GM12801 (cell line): Measurements from ENCODE around the gene ZFX.

Experiments
- CTCF ChIP-seq: IDR thresholded peaks from one replicate; pipeline ENCODE4 v1.5.1; 2011; ENCODE audit warnings: control low read depth; ENCODE audit not compliant: insufficient read length; ENCODE audit errors: extremely low read depth

The ZFX gene

GRCh38 chrX:24131476-24131875, 18.1 kb upstream of the ZFX start:
- TF ChIP-seq CTCF = no peak

DNA sequence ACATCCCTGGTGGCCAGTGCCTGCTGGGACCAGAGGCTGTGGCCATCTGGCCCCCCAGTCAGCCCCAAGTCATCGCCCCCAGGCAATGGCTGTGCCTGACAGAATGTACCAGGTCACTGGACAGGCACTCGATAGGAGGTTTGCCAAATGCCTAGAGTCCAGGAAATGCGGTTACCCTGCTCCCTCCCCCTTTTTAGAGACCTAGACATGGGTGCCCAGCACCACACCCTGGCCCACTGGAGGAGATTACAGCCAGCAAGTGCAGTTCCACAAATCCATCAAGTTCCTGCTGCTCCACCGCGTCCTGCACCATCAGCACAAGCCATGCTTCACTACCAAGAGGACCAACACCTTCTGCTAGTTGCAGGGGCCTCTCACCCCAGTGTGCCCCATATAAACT, 16.2 kb upstream of the ZFX start:
- no peak for TF ChIP-seq CTCF

DNA sequence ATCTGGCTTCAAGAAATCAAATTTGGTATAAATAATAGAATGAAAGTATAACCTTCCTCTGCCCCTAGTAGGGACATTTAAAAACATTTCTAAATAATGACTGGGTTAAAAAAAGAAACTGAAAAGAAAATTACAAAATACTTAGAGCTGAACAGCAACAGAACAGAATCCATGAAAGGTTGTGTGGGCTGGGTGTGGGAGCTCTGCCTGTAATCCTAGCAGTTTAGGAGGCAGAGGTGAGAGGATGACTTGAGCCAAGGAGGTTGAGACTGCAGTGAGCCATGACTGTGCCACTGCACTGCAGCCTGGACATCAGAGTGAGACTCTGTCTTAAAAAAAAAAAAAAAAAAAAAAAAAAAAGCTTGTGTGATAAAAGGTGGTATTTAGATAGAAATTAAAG, 12.3 kb upstream of the ZFX start:
- no peak for TF ChIP-seq CTCF

DNA sequence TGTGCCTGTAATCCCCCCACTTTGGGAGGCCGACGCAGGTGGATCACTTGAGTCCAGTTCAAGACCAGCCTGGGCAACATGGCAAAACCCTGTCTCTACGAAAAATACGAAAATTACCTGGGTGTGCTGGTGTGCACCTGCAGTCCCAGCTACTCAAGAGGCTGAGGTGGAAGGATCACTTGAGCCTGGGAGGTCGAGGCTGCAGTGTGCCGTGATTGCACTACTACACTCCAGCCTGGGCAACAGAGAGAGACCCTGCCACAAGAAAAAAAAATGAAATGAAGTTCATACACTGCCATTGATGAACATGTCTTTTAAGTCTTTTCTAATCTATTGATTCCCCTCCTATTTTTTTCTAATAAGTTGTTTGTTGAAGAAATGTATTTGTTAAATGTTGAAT, 5.0 kb upstream of the ZFX start:
- no peak for TF ChIP-seq CTCF

- no peak for TF ChIP-seq CTCF
Observed at GRCh38 chrX:24145303-24146186, 4.0 kb upstream of the ZFX start.

GRCh38 chrX:24146283-24146949, 3.1 kb upstream of the ZFX start:
- no peak for TF ChIP-seq CTCF

GRCh38 chrX:24147165-24147564, 2.4 kb upstream of the ZFX start:
- TF ChIP-seq CTCF = no peak
